HEK293T (cell line): ENCODE results near the gene ADIPOQ.

Source experiments
- ARNT ChIP-seq: fragments of 450-650 bp; IDR thresholded peaks from 2 replicates; pipeline ENCODE4 v1.6.1; 2017; ENCODE audit warnings: mild to moderate bottlenecking
- BHLHE40 ChIP-seq: fragments of 450-650 bp; IDR thresholded peaks from 2 replicates; pipeline ENCODE4 v1.6.1; 2016; ENCODE audit warnings: mild to moderate bottlenecking, moderate library complexity, borderline replicate concordance
- ELF4 ChIP-seq: fragments of 450-650 bp; IDR thresholded peaks from 2 replicates; pipeline ENCODE4 v1.6.1; 2017; ENCODE audit warnings: antibody characterized with exemption
- FOXA1 ChIP-seq: fragments of 450-650 bp; IDR thresholded peaks from 2 replicates; pipeline ENCODE4 v1.6.1; 2016; ENCODE audit warnings: mild to moderate bottlenecking
- FOXK2 ChIP-seq: fragments of 450-650 bp; IDR thresholded peaks from 2 replicates; pipeline ENCODE4 v1.6.1; 2016; ENCODE audit warnings: mild to moderate bottlenecking
- FOXM1 ChIP-seq: fragments of 450-650 bp; IDR thresholded peaks from 2 replicates; pipeline ENCODE4 v1.6.1; 2017; ENCODE audit warnings: mild to moderate bottlenecking, borderline replicate concordance
- HDGF ChIP-seq: fragments of 450-650 bp; IDR thresholded peaks from 2 replicates; pipeline ENCODE4 v1.6.1; 2017; ENCODE audit warnings: antibody characterized with exemption, borderline replicate concordance
- L3MBTL2 ChIP-seq: fragments of 450-650 bp; conservative IDR thresholded peaks from 2 replicates; pipeline ENCODE4 v1.6.1; 2016; ENCODE audit warnings: mild to moderate bottlenecking
- LEF1 ChIP-seq: fragments of 450-650 bp; IDR thresholded peaks from 2 replicates; pipeline ENCODE4 v1.6.1; 2017; ENCODE audit warnings: mild to moderate bottlenecking, borderline replicate concordance
- NFRKB ChIP-seq: fragments of 450-650 bp; IDR thresholded peaks from 2 replicates; pipeline ENCODE4 v1.6.1; 2016; ENCODE audit warnings: mild to moderate bottlenecking, moderate library complexity
- SP1 ChIP-seq: fragments of 450-650 bp; IDR thresholded peaks from 2 replicates; pipeline ENCODE4 v1.6.1; 2017
- SUZ12 ChIP-seq: fragments of 450-650 bp; IDR thresholded peaks from 2 replicates; pipeline ENCODE4 v1.6.1; 2016; ENCODE audit warnings: mild to moderate bottlenecking
- TARDBP ChIP-seq: fragments of 450-650 bp; IDR thresholded peaks from 2 replicates; pipeline ENCODE4 v1.6.1; 2016
- ZNF384 ChIP-seq: fragments of 450-650 bp; IDR thresholded peaks from 2 replicates; pipeline ENCODE4 v1.6.1; 2016

DNA sequence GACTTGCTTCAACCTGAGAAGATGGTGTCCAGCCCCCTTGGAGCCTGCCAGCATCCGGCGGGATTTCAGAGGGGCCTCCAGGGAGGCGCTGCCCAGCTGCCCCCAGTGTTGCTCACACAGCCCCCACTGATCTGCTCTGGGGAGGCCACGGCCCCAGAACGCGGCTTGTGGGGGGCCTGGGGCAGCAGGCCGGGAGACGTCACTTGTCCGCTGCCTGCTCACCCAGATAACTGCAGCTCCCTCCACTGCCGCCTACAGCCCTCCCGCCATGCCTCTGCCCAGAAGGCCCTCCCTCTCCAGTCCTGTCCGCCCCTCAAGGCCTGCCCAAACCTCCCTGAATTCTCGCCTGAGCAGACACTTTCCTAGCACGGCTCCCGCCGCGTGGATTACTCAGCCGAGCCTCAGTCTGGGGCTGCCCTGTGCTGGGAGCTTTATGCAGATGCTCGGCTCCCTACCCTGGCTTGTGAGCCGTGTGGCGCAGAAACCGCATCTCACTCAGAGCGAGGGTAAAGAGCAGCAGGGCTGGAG is 17.2 kb upstream of the ADIPOQ start:
- no peak for TF ChIP-seq ELF4
- no peak for TF ChIP-seq ARNT
- TF ChIP-seq ZNF384, result no peak
- no peak for TF ChIP-seq TARDBP
- TF ChIP-seq BHLHE40, result no peak
- TF ChIP-seq SUZ12, result no peak
- TF ChIP-seq FOXK2, result no peak
- TF ChIP-seq FOXM1, result no peak
- no peak for TF ChIP-seq FOXA1
- TF ChIP-seq NFRKB, result no peak
- no peak for TF ChIP-seq LEF1
- no peak for TF ChIP-seq SP1
- TF ChIP-seq HDGF, result no peak
- no peak for TF ChIP-seq L3MBTL2
